B cell (primary cell): Measurements from ENCODE around the gene CLN6.

Source experiments
- CTCF ChIP-seq: fragments of 200-600 bp; IDR thresholded peaks from one replicate; pipeline ENCODE4 v1.8.0; 2022; ENCODE audit warnings: antibody characterized with exemption, mild to moderate bottlenecking
- EZH2 ChIP-seq: IDR thresholded peaks from 2 replicates; pipeline ENCODE4 v1.6.1; 2012; ENCODE audit warnings: borderline replicate concordance, low read depth, mild to moderate bottlenecking, moderate library complexity, low read length; ENCODE audit not compliant: insufficient read depth, poor library complexity, severe bottlenecking

GRCh38 chr15:68176601-68177000 is 52.9 kb downstream of the CLN6 start:
- TF ChIP-seq CTCF (no peak), EZH2 (no peak)
